ENCODE results near the gene C9orf78. TPM values are rescaled to one million over a fixed set of nuclear protein-coding genes. Genes with fewer than 3 reads are reported as not detected.

The C9orf78 gene
- polyA plus RNA-seq, 1 experiment: 26.1 TPM

- no peak for TF ChIP-seq CTCF (IDR thresholded peaks at IDR 0.05; ENCODE audit: insufficient read depth, low read depth, low read length)
- ChIA-PET POLR2A (no interaction called here), CTCF (no interaction called here)
- DNase-seq (ENCODE audit: low read depth): no peak
- H3K4me3 ChIP-seq (ENCODE audit: low read depth, low read length): no peak overlapping the region
- no peaks in the 10 kb centered on the region for H3K27me3 ChIP-seq (ENCODE audit: control insufficient read depth, insufficient read depth, low read length)
- peaks cover 30% of the 10 kb centered on the region for H3K36me3 ChIP-seq (ENCODE audit: control insufficient read depth, insufficient read depth, low read length)
Observed at GRCh38 chr9:129860653-129861446, 25.8 kb upstream of the C9orf78 start.

DNA sequence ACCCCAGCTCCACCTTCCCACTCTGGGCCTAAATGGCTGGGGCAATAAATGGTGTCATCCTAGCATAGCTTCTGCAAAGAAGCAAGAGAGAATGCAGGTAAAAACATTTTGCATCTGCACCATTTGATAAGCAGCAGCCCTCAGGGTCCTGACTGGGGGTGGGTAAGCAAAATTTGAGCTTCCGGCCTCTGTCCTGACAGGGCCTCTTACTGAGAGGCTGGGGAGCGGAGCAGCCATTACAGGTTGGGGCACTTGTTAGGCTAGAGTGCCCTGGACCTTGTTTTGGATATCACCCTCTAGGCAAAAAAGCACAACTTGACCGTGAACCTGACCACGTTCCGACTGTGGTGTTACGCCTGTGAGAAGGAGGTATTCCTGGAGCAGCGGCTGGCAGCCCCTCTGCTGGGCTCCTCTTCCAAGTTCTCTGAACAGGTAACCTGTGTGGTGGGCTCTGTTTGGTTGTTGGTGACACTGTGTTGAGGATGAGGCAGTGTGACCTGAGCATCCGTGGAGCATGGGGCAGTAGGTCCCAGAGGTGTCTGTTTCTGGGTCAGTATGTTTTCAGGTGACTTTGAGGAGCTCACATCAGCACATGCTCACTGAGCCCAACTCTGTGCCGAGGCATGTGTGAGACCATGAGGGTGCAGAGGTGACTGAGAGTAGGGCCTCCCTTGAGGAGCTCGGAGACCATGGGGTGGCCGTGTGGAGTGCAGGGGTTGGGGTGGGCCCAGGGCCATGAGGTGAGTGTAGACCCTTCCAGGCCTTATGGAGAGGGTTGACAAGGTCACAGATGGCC is 23.3 kb upstream of the C9orf78 start:
- Histone ChIP-seq H3K36me3 (ENCODE audit: control insufficient read depth, insufficient read depth, low read length) (peaks cover 31% of the 10 kb centered on the region), H3K4me3 (ENCODE audit: low read depth, low read length) (no peak overlapping the region), H3K27me3 (ENCODE audit: control insufficient read depth, insufficient read depth, low read length) (no peaks in the 10 kb centered on the region)
- CTCF ChIA-PET: no interaction called here
- TF ChIP-seq CTCF (IDR thresholded peaks at IDR 0.05; ENCODE audit: insufficient read depth, low read depth, low read length): no peak
- POLR2A ChIA-PET: no interaction called here
- no peak for DNase-seq (ENCODE audit: low read depth)

GRCh38 chr9:129857207-129857606 is 22.1 kb upstream of the C9orf78 start:
- no peak for DNase-seq (ENCODE audit: low read depth)
- ChIA-PET POLR2A (no interaction called here), CTCF (no interaction called here)
- no peak for TF ChIP-seq CTCF (IDR thresholded peaks at IDR 0.05; ENCODE audit: insufficient read depth, low read depth, low read length)
- H3K4me3 ChIP-seq (ENCODE audit: low read depth, low read length): no peak overlapping the region
- no peaks in the 10 kb centered on the region for H3K27me3 ChIP-seq (ENCODE audit: control insufficient read depth, insufficient read depth, low read length)
- peaks cover 35% of the 10 kb centered on the region for H3K36me3 ChIP-seq (ENCODE audit: control insufficient read depth, insufficient read depth, low read length)

DNA sequence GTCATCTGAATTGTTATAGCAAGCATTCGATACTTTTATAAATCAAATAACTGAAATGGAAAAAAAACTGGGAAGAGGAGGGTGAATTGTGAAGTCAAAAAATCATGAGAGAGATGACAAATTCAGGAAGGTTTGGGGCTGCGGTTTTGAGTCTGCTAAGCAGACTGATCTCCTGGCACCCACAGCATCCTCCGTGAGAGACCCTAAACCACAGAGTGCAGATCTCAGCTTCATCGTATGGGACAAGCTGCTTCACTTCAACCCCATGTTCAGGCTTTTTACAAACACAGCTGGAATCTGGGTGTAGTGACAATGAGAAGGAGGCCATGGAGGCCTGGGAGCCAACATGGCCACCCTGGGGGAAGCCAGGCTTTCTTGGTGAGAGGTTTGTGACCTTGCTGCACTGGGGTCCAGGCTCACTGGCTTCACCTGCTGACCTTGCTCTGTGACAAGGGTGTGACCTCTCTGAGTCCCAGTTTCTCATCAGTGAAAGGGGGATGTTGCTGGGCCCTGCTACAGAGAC is 19.6 kb upstream of the C9orf78 start:
- Histone ChIP-seq H3K36me3 (ENCODE audit: control insufficient read depth, insufficient read depth, low read length) (peaks cover 34% of the 10 kb centered on the region), H3K4me3 (ENCODE audit: low read depth, low read length) (no peak overlapping the region), H3K27me3 (ENCODE audit: control insufficient read depth, insufficient read depth, low read length) (no peaks in the 10 kb centered on the region)
- ChIA-PET POLR2A (no interaction called here), CTCF (interaction anchor here (0.7 kb wide), 1 partner anchor 485 kb away, joined by 3 read pairs; no protein-coding TSS in a partner anchor)
- no peak for TF ChIP-seq CTCF (IDR thresholded peaks at IDR 0.05; ENCODE audit: insufficient read depth, low read depth, low read length)
- no peak for DNase-seq (ENCODE audit: low read depth)

DNA sequence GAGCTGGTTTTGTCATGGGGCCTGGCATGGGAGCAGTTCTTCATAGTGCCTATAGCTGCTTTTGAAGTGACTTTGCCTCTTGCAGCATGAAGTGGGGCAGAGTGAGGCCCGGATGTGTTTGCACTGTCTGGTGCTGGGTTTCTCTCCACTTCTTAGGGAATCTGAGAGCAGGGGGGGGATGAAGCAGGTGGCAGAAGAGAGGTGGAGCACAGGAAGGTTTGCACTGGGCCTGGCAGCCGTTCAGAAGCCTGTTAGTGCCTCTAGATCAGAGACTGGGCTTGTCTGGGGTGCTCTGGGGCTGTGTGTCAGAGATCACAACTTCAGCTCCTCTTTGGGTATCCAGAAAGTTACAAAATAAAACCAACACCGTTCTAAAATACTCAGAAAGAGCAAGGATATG is 18.5 kb upstream of the C9orf78 start:
- no peaks in the 10 kb centered on the region for H3K27me3 ChIP-seq (ENCODE audit: control insufficient read depth, insufficient read depth, low read length)
- H3K4me3 ChIP-seq (ENCODE audit: low read depth, low read length): no peak overlapping the region
- H3K36me3 ChIP-seq (ENCODE audit: control insufficient read depth, insufficient read depth, low read length): peaks cover 33% of the 10 kb centered on the region
- ChIA-PET CTCF (interaction anchor here (0.9 kb wide), 1 partner anchor 10 kb away, joined by 3 read pairs; no protein-coding TSS in a partner anchor), POLR2A (no interaction called here)
- no peak for TF ChIP-seq CTCF (IDR thresholded peaks at IDR 0.05; ENCODE audit: insufficient read depth, low read depth, low read length)
- DNase-seq (ENCODE audit: low read depth): no peak

All from BJ (cell line).